Fibroblast of mammary gland (primary cell): ENCODE measurements around the gene SPINK8.
A peak's percentile ranks its signal among the peaks of the same experiment; 100 is the strongest.

Source experiments
- DNase-seq: peaks from one replicate; pipeline ENCODE4 v3.0.0-alpha.2; 2010; ENCODE audit warnings: low read depth
- H3K4me3 ChIP-seq: 2 replicates; pipeline ENCODE4 v1.5.1; 2011; ENCODE audit warnings: low read depth, mild to moderate bottlenecking, low read length, moderate library complexity; ENCODE audit not compliant: control insufficient read depth
- TF ChIP-seq, protein P1 (sequence below): conservative IDR thresholded peaks from 2 replicates; pipeline ENCODE4 v1.5.1; 2011; ENCODE audit warnings: low read depth, low read length, inconsistent platforms; ENCODE audit not compliant: control insufficient read depth, insufficient read depth

SPINK8 gene

DNA sequence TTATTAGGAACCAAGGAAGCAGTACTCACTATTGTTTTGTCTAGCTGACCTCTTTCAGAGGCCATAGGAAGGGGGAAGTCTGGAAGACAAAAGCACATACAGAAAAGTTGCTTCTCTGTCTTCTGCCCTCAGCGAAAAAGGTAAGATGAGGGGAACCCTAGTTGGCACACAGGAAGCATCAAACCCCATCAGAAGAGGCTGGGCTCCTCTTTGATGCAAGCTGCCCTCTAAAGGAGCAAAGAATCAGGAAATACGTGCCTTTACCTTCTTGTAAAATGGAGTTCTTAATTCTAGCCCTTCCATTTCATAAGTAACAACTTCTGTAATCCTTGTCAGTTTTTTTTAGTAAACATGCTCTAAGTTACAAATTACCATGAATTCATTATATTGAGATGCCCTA lies 12.5 kb downstream of the SPINK8 start:
- DNase-seq: no peak
- TF ChIP-seq, protein P1, sequence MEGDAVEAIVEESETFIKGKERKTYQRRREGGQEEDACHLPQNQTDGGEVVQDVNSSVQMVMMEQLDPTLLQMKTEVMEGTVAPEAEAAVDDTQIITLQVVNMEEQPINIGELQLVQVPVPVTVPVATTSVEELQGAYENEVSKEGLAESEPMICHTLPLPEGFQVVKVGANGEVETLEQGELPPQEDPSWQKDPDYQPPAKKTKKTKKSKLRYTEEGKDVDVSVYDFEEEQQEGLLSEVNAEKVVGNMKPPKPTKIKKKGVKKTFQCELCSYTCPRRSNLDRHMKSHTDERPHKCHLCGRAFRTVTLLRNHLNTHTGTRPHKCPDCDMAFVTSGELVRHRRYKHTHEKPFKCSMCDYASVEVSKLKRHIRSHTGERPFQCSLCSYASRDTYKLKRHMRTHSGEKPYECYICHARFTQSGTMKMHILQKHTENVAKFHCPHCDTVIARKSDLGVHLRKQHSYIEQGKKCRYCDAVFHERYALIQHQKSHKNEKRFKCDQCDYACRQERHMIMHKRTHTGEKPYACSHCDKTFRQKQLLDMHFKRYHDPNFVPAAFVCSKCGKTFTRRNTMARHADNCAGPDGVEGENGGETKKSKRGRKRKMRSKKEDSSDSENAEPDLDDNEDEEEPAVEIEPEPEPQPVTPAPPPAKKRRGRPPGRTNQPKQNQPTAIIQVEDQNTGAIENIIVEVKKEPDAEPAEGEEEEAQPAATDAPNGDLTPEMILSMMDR: no peak
- no peak overlapping the region for H3K4me3 ChIP-seq

DNA sequence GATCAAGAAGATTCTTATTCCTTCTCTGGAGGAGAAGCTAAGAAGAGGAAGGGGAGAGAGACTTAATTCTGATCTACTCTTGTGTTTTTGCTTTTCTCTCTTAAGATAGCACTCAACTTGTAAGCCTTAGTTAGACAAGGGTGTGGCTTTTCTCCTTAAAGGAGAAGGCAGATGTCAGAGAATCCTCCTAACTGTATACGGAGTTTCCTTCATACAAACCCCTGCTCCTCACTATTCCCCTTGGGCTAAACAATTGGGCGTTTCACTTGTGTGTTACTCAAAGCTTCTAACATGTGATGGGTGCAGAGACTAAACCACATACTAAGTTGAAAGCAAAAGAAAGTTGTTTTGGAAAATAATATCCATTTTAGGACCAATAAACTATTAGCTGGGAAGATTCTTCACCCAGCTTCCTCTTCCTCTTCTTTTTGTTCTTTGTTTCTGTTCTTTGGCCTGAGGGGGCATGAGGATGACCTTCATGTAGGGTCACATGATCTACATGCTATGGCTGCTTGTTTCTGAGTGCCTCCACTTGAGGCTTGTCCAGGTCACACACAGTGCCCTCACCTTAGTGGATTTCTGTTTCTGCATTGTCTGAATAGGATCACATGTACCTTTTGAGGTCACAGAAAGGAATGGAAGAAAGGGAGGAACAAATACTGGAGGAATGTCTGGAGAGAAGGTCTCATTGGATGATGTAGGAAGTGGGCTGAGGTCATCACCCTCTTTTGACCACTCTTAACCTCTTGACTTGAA lies 14.6 kb downstream of the SPINK8 start:
- no peak overlapping the region for H3K4me3 ChIP-seq
- no peak for DNase-seq
- TF ChIP-seq, protein P1: no peak

DNA sequence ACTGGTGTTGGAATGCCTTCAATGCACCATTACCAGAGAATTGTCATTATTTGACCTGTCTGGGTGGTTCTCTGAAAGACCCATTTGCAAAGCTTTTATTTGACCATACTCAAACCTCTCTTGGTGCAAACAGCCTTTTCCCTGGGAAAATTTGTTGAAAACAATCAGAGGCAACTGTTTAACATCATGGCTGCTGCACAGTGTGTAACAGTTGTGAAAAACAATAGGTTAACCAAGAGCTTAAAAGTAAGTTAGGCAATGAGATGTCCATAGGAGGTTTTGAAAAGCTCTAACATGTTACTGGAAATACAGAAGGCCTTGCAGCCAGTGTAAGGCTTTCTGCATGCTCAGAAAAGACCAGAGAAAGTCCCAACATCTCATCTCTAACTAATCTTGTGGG lies 18.9 kb downstream of the SPINK8 start:
- DNase-seq: no peak
- TF ChIP-seq, protein P1: no peak

DNA sequence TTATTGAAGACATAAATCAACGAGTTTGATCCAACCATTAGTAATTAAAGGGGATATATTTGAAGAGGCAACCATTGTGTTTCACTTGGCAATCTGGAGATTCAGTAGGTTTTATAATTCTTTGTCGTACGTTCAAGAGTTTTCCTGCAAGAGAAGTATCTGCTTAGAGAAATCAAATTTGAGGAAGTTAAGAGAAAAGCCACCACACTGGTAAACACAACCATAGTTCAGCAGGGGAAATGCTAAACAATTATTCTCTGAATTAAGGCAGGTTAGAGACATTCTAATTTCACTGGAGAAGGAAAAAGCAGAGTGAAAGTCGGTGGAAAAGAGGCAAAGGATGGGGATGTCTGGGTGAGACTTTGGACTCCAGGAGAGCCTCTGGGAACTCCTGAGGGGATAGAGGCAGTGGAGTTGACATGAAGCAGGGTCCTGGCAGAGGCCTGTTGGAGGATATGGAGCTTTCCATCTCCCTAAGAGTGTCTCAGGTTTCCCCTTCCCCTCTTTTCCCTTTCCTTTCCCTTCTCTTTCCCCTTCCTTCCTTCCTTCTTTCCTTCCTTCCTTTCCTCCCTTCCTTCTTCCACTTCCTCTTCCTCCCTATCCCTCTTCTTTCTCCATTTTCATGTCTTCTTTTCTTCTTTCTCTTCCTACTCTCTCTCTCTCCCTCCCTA lies 26.5 kb downstream of the SPINK8 start:
- TF ChIP-seq, protein P1: no peak
- no peak for DNase-seq
- H3K4me3 ChIP-seq: no peak overlapping the region

More for the DNA sequence above, 18.9 kb downstream of the SPINK8 start:
- H3K4me3 ChIP-seq: no peak overlapping the region

DNA sequence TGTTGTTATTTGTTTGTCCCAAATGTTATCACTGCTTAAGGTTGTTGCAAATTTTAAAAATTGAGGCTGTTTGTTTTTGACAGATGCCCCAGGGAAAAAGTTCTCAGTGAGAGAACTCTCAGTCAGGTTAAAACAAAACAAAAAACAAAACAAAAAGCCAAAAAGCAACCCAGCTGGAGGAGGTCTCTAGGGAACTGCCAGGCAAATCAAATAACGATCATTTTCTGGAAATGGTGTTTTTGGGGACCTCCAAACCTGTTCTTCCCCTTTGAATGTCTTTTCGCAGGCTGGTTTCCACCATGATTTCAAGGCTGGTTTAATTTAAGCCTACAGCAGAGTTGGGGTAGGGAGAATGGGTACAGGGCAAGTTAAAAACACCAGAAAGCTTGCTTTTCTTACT lies 27.2 kb downstream of the SPINK8 start:
- no peak for DNase-seq
- TF ChIP-seq, protein P1: no peak
- H3K4me3 ChIP-seq: no peak overlapping the region

DNA sequence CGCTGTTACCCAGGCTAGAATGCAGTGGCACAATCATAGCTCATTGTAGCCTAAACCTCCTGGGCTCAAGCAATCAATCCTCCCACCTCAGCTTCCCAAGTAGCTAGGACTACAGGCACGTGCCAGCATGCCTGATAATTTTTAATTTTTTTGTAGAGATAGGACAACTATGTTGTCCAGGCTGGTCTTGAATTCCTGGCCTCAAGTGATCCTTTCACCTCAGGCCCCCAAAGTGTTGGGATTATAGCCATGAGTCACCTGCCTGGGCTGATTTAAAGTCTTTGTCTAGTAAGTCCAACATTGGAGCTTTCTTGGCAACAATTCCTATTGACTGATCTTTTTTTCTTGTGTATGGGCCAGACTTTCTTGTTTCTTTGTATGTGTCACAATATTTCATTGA lies 28.1 kb downstream of the SPINK8 start:
- no peak overlapping the region for H3K4me3 ChIP-seq
- peak; percentile 29 for DNase-seq
- TF ChIP-seq, protein P1: no peak
